NCI-H2081 treated with DMSO at 0.1 percent for 48 hours (cell line): ENCODE measurements around the gene TMEM181.
"Not testable (repeated sequence)": the region's sequence is repeated elsewhere in the genome, so short reads cannot be mapped to it uniquely, and the experiment has no call there.

Experiments
- DNase-seq: peaks from one replicate; lab custom pipeline; 2025; lab: John Stamatoyannopoulos, UW

Gene TMEM181

GRCh38 chr6:158663625-158664165 is 103.8 kb downstream of the TMEM181 start:
- no peak for DNase-seq

GRCh38 chr6:158665332-158665731 is 105.4 kb downstream of the TMEM181 start:
- no peak for DNase-seq

- DNase-seq = no peak
Measured at GRCh38 chr6:158666628-158667359, 106.9 kb downstream of the TMEM181 start.

GRCh38 chr6:158667360-158667981 is 107.6 kb downstream of the TMEM181 start:
- no peak for DNase-seq

GRCh38 chr6:158668707-158669103 is 108.8 kb downstream of the TMEM181 start:
- DNase-seq = no peak

GRCh38 chr6:158669145-158670035 is 109.5 kb downstream of the TMEM181 start:
- no peak for DNase-seq

GRCh38 chr6:158672119-158672518 is 112.2 kb downstream of the TMEM181 start:
- DNase-seq = not testable (repeated sequence)

- DNase-seq = no peak
Measured at GRCh38 chr6:158672726-158673125, 112.8 kb downstream of the TMEM181 start.

- no peak for DNase-seq
Measured at GRCh38 chr6:158674342-158675131, 114.6 kb downstream of the TMEM181 start.

- not testable (repeated sequence) for DNase-seq
Measured at GRCh38 chr6:158677094-158677493, 117.2 kb downstream of the TMEM181 start.

- DNase-seq = no peak
Measured at GRCh38 chr6:158677906-158678578, 118.2 kb downstream of the TMEM181 start.

- no peak for DNase-seq
Measured at GRCh38 chr6:158680015-158680414, 120.1 kb downstream of the TMEM181 start.

- DNase-seq = no peak
Measured at GRCh38 chr6:158680481-158680880, 120.6 kb downstream of the TMEM181 start.

- no peak for DNase-seq
Measured at GRCh38 chr6:158684311-158684710, 124.4 kb downstream of the TMEM181 start.

GRCh38 chr6:158684745-158685324 is 124.9 kb downstream of the TMEM181 start:
- no peak for DNase-seq
